H1 (cell line): Measurements from ENCODE around the gene SON. TPM values are rescaled to one million over a fixed set of nuclear protein-coding genes. Genes with fewer than 3 reads are reported as not detected.

ENCODE experiments used
- polyA plus RNA-seq, 7 experiments: library from polyadenylated mRNA; depleted of rRNA in 3 of 7; stranded (reverse) in 5 of 7; unstranded in 2 of 7; fragments of >200 nt in 5 of 7; fragments of 200-250 nt in 2 of 7; gene quantifications; 1 replicate in 5 of 7; 2 replicates in 1 of 7; 4 replicates in 1 of 7; pipeline versions ENCODE4 v1.2.1 to v1.2.3, GENCODE V29; 2011 to 2013; ENCODE audit warnings: missing spikeins in 2 of 7, mixed read lengths in 2 of 7
- total RNA-seq: library from RNA; stranded (reverse); fragmentation: NEBNext Ultra II Directional; extraction: Animal tissue kit (Norgen Biotek cat#: 25700); gene quantifications from 2 replicates; pipeline ENCODE4 v1.2.1, GENCODE V29; 2021
- TF ChIP-seq, protein P1 (sequence below): IDR thresholded peaks from 2 replicates; pipeline ENCODE4 v1.6.1; 2011; ENCODE audit warnings: low read depth, mild to moderate bottlenecking, low read length; ENCODE audit not compliant: insufficient read depth

SON gene
- total and polyA plus RNA-seq, 2 of the 8 experiments (the other 6 are each of a cell fraction or from before 2014, with no cell fraction given), result 122 to 274 TPM

DNA sequence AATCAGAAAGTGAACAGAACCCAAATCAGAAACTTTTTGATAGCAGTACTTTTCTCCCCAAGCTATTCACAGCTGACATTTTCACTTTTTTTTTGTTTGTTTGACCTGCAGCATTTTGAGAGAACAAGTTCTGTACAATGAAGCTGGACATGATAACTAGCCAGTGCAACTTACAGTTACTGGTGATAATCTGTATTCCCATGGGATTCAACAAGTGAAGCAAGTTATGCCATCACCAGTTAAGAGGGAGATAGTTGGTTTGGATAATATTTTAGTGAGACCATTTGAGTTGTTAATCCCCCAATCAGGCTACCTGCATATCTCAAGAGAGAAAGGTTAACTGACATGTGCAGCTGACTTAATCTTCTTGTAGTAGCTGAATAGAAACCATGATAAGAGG, 18.1 kb downstream of the SON start (continued):
- TF ChIP-seq, protein P1, sequence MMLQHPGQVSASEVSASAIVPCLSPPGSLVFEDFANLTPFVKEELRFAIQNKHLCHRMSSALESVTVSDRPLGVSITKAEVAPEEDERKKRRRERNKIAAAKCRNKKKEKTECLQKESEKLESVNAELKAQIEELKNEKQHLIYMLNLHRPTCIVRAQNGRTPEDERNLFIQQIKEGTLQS, result no peak
- TF ChIP-seq, all 59 proteins: peak for 0
